ENCODE data around the gene WAS. TPM values are rescaled to one million over a fixed set of nuclear protein-coding genes. Genes with fewer than 3 reads are reported as not detected.
A peak's percentile ranks its signal among the peaks of the same experiment; 100 is the strongest.

Gene WAS
- 1 to 10 TPM; 8.5 to 9.1 TPM for total RNA-seq

- ATAC-seq (ENCODE audit: insufficient number of reproducible peaks, low FRiP score, low read depth) (no peak), DNase-seq (ENCODE audit: low spot score) (no peak)
- H3K4me3 ChIP-seq = peak within 1 kb of the TSS; percentile 54
- H3K27ac ChIP-seq = peak within 1 kb of the TSS in 1 of 2 donors; percentile 53
- H3K4me1 ChIP-seq (ENCODE audit: control insufficient read depth in 1 of 2, low read depth in 2 of 2) = no peaks in the 10 kb centered on the region
- no peaks in the 10 kb centered on the region for H3K36me3 ChIP-seq
- H3K27me3 ChIP-seq (replicated peaks; ENCODE audit: insufficient read depth) = no peaks in the 10 kb centered on the region
- TF ChIP-seq CTCF (IDR thresholded peaks at IDR 0.05) = no peak
- H3K9me3 ChIP-seq = no peaks in the 10 kb centered on the region
These were observed at the start of gene WAS for GRCh38 chrX:48683411-48683982. TSS of gene WAS (plus strand) at chrX:48683799. CDS start at chrX:48683854, 55 bp downstream.

- Histone ChIP-seq H3K9me3 (no peaks in the 10 kb centered on the region), H3K27ac (no peak overlapping the region), H3K27me3 (replicated peaks; ENCODE audit: insufficient read depth) (no peaks in the 10 kb centered on the region), H3K4me3 (no peak overlapping the region), H3K4me1 (ENCODE audit: control insufficient read depth in 1 of 2, low read depth in 2 of 2) (peaks cover 0 to 3% of the 10 kb centered on the region in 2 donors), H3K36me3 (no peaks in the 10 kb centered on the region)
- no peak for DNase-seq (ENCODE audit: low spot score)
- TF ChIP-seq CTCF (IDR thresholded peaks at IDR 0.05) = no peak
- no peak for ATAC-seq (ENCODE audit: insufficient number of reproducible peaks, low FRiP score, low read depth)
These were observed 47.3 kb upstream of the WAS start for GRCh38 chrX:48636301-48636700.

- no peak for TF ChIP-seq CTCF (IDR thresholded peaks at IDR 0.05)
- no peaks in the 10 kb centered on the region for H3K36me3 ChIP-seq
- H3K4me3 ChIP-seq = no peak overlapping the region
- no peaks in the 10 kb centered on the region for H3K9me3 ChIP-seq
- DNase-seq (ENCODE audit: low spot score) = no peak
- no peaks in the 10 kb centered on the region for H3K27me3 ChIP-seq (replicated peaks; ENCODE audit: insufficient read depth)
- H3K4me1 ChIP-seq (ENCODE audit: control insufficient read depth in 1 of 2, low read depth in 2 of 2) = peaks cover 0 to 1% of the 10 kb centered on the region in 2 donors
- no peak overlapping the region for H3K27ac ChIP-seq
- no peak for ATAC-seq (ENCODE audit: insufficient number of reproducible peaks, low FRiP score, low read depth)
These were observed 46.8 kb upstream of the WAS start for GRCh38 chrX:48636776-48637175.

GRCh38 chrX:48645669-48646068 is 37.9 kb upstream of the WAS start:
- Histone ChIP-seq H3K27me3 (replicated peaks; ENCODE audit: insufficient read depth) (no peaks in the 10 kb centered on the region), H3K4me3 (no peak overlapping the region), H3K4me1 (ENCODE audit: control insufficient read depth in 1 of 2, low read depth in 2 of 2) (no peaks in the 10 kb centered on the region), H3K27ac (no peak overlapping the region), H3K36me3 (no peaks in the 10 kb centered on the region), H3K9me3 (no peaks in the 10 kb centered on the region)
- no peak for ATAC-seq (ENCODE audit: insufficient number of reproducible peaks, low FRiP score, low read depth)
- no peak for DNase-seq (ENCODE audit: low spot score)
- TF ChIP-seq CTCF (IDR thresholded peaks at IDR 0.05) = no peak

GRCh38 chrX:48648336-48648751 is 35.3 kb upstream of the WAS start:
- Histone ChIP-seq H3K36me3 (no peaks in the 10 kb centered on the region), H3K9me3 (no peaks in the 10 kb centered on the region), H3K27ac (no peak overlapping the region), H3K4me1 (ENCODE audit: control insufficient read depth in 1 of 2, low read depth in 2 of 2) (no peaks in the 10 kb centered on the region), H3K4me3 (no peak overlapping the region), H3K27me3 (replicated peaks; ENCODE audit: insufficient read depth) (no peaks in the 10 kb centered on the region)
- no peak for TF ChIP-seq CTCF (IDR thresholded peaks at IDR 0.05)
- ATAC-seq (ENCODE audit: insufficient number of reproducible peaks, low FRiP score, low read depth) (no peak), DNase-seq (ENCODE audit: low spot score) (no peak)
